Measurements from ENCODE around the gene C19orf33.

The C19orf33 gene

DNA sequence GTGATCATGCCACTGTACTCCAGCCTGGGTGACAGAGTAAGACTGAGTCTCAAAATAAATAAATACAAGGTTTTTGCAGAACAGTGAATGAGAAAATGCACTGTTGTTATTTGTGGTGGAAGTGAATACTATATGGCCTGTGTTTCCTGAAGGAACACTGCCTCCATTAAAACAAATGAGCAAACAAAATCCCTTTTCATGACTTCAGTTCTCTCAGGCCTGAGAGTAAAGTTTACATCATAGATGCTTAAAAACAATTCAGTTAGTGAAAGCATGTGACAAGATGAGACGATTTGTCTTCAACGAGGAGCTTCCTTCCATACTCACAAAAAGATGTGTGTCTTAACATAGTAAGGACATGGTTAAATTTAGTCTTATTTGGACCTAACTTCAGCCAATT is 25.3 kb upstream of the C19orf33 start:
- Histone ChIP-seq H3K27me3 (ENCODE audit: insufficient read depth, poor library complexity, severe bottlenecking) (no peaks in the 10 kb centered on the region), H3K27ac (ENCODE audit: poor library complexity, severe bottlenecking) (peak overlapping the region; percentile 49), H3K4me3 (ENCODE audit: severe bottlenecking) (no peak overlapping the region), H3K36me3 (ENCODE audit: low read depth) (peaks cover 70% of the 10 kb centered on the region), H3K9me3 (ENCODE audit: severe bottlenecking) (no peaks in the 10 kb centered on the region), H3K4me1 (ENCODE audit: insufficient read depth, poor library complexity, severe bottlenecking) (peaks cover 30% of the 10 kb centered on the region)
- TF ChIP-seq, protein P1, sequence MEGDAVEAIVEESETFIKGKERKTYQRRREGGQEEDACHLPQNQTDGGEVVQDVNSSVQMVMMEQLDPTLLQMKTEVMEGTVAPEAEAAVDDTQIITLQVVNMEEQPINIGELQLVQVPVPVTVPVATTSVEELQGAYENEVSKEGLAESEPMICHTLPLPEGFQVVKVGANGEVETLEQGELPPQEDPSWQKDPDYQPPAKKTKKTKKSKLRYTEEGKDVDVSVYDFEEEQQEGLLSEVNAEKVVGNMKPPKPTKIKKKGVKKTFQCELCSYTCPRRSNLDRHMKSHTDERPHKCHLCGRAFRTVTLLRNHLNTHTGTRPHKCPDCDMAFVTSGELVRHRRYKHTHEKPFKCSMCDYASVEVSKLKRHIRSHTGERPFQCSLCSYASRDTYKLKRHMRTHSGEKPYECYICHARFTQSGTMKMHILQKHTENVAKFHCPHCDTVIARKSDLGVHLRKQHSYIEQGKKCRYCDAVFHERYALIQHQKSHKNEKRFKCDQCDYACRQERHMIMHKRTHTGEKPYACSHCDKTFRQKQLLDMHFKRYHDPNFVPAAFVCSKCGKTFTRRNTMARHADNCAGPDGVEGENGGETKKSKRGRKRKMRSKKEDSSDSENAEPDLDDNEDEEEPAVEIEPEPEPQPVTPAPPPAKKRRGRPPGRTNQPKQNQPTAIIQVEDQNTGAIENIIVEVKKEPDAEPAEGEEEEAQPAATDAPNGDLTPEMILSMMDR (IDR thresholded peaks at IDR 0.05; ENCODE audit: poor library complexity, severe bottlenecking), result no peak
- DNase-seq (ENCODE audit: low spot score) (no peak), ATAC-seq (ENCODE audit: low read depth) (no peak)

DNA sequence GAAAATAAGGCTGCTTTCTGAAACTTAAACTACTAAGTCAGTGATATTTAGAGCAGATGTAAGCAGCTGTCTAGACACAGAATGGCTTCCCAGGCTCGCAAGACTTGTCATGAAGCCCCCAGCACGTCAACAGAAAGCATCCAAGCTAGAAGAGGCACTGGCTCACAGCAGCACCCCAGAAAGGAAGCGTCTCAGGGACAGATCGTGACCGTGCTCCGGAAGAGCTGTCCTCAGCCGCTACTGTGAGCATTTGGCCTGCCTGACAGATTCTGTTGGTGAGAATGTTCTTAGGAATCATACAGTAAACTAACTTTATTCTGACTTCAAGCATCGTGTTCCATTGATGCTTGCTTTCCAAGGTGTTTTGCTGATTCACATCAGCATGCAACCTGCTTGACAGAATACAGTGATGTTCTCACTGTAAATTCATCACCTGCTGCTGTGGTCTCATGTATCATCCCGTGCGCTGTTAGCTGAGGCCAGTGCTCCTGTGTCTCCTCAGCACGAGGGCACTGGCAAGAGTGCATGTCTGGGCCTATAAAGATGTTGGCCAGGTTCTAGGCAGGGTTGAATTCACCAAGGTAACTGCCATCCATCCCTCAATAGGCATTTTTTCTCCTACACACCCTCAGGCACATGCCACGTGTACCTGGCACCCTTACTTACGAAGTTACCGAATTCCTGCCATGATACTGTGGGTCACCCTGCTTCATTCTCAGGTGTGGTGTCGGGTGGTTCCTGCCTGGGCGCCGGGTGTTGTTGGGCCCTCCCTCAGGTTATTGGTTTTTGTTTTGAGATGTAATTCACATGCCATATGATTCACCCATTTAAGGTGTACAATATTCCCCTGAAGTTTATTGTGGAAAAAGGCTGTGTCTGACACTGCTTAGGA is 23.8 kb upstream of the C19orf33 start:
- peaks cover 30% of the 10 kb centered on the region for H3K4me1 ChIP-seq (ENCODE audit: insufficient read depth, poor library complexity, severe bottlenecking)
- TF ChIP-seq, protein P1 (IDR thresholded peaks at IDR 0.05; ENCODE audit: poor library complexity, severe bottlenecking), result no peak

DNA sequence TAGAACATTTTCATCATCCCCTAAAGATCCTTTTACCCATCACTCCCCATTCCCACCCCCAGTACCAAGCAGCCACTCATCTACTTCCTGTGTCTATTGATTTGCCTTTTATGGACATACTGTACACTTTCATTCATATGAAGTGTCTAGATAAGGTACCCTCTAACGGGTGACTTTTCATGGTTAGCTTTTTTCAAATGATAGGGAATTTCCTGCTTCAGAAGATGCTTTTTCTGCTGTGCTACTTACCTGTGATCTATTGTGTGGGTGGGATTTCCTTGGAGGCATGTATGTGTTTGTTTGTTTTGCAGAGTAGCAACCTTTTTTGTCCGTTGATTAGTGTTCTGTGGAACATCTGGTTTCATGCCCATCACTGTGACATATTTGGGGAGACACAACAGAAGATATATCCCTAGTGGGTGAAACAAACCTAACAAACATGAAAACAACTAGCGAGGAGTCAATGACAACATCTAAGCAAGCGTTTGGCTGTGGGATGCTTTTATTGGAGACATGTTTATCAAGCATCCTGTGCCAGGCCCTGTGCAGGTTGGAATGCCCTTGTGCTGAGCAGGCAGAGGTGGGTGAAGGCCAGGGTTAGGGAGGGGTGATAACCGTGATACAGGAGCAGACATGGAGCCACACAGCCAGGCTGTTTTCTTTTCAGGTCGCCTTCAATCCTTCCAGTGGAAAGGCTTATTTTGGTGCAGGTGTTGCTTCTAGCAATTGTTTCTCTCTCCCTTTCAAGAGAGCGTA is 22.1 kb upstream of the C19orf33 start:
- peak overlapping the region; percentile 4 for H3K27ac ChIP-seq (ENCODE audit: poor library complexity, severe bottlenecking)

More for the DNA sequence above, 23.8 kb upstream of the C19orf33 start:
- Histone ChIP-seq H3K27ac (ENCODE audit: poor library complexity, severe bottlenecking) (no peak overlapping the region), H3K9me3 (ENCODE audit: severe bottlenecking) (no peaks in the 10 kb centered on the region), H3K4me3 (ENCODE audit: severe bottlenecking) (no peak overlapping the region), H3K27me3 (ENCODE audit: insufficient read depth, poor library complexity, severe bottlenecking) (no peaks in the 10 kb centered on the region), H3K36me3 (ENCODE audit: low read depth) (peaks cover 73% of the 10 kb centered on the region)
- ATAC-seq (ENCODE audit: low read depth), result peak; percentile 31; the same call in 2 of the 3 replicates
- no peak for DNase-seq (ENCODE audit: low spot score)

DNA sequence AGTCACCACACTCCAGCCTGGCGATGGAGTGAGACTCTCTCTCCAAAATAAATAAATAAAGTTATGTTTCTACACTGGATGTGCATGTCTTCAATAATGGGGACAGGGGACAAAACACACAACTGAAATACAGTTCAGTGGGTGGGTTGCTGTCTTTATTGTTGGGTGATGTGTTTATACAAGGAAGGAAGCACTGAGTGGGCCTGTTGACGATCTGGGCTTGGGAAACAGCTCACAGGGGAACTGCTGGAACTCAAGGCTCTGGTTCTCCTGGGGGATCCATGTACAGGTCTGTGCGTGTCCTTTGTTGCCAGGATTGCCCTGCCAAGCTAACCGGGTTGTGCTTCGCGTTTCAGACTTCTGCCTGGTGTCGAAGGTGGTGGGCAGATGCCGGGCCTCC is 20.8 kb upstream of the C19orf33 start:
- TF ChIP-seq, protein P1 (IDR thresholded peaks at IDR 0.05; ENCODE audit: poor library complexity, severe bottlenecking), result no peak
- Histone ChIP-seq H3K27me3 (ENCODE audit: insufficient read depth, poor library complexity, severe bottlenecking) (no peaks in the 10 kb centered on the region), H3K9me3 (ENCODE audit: severe bottlenecking) (no peaks in the 10 kb centered on the region), H3K36me3 (ENCODE audit: low read depth) (peaks cover 95% of the 10 kb centered on the region), H3K4me1 (ENCODE audit: insufficient read depth, poor library complexity, severe bottlenecking) (peaks cover 15% of the 10 kb centered on the region), H3K4me3 (ENCODE audit: severe bottlenecking) (no peak overlapping the region), H3K27ac (ENCODE audit: poor library complexity, severe bottlenecking) (peak overlapping the region; percentile 4)
- DNase-seq (ENCODE audit: low spot score) (no peak), ATAC-seq (ENCODE audit: low read depth) (no peak)

More for the DNA sequence above, 22.1 kb upstream of the C19orf33 start:
- Histone ChIP-seq H3K4me3 (ENCODE audit: severe bottlenecking) (no peak overlapping the region), H3K36me3 (ENCODE audit: low read depth) (peaks cover 86% of the 10 kb centered on the region), H3K9me3 (ENCODE audit: severe bottlenecking) (no peaks in the 10 kb centered on the region), H3K27me3 (ENCODE audit: insufficient read depth, poor library complexity, severe bottlenecking) (no peaks in the 10 kb centered on the region), H3K4me1 (ENCODE audit: insufficient read depth, poor library complexity, severe bottlenecking) (peaks cover 28% of the 10 kb centered on the region)
- ATAC-seq (ENCODE audit: low read depth) (no peak), DNase-seq (ENCODE audit: low spot score) (no peak)
- TF ChIP-seq, protein P1 (IDR thresholded peaks at IDR 0.05; ENCODE audit: poor library complexity, severe bottlenecking), result no peak

Measured in RWPE2 (cell line).